Glutamatergic neuron (in vitro differentiated cells): Measurements from ENCODE around the gene ARHGAP29. TPM values are rescaled to one million over a fixed set of nuclear protein-coding genes. Genes with fewer than 3 reads are reported as not detected.

ENCODE experiments used
- DNase-seq: peaks from one replicate; pipeline ENCODE4 v3.0.0; 2022
- H3K27ac Mint-ChIP-seq: one replicate; pipeline ENCODE4 v1.8.0; 2020; ENCODE audit warnings: mild to moderate bottlenecking, mixed read lengths, inconsistent platforms; ENCODE audit not compliant: unreplicated experiment
- H3K27me3 Mint-ChIP-seq: one replicate; pipeline ENCODE4 v1.8.0; 2020; ENCODE audit warnings: mild to moderate bottlenecking, moderate library complexity, mixed read lengths, inconsistent platforms; ENCODE audit not compliant: unreplicated experiment
- H3K36me3 Mint-ChIP-seq: one replicate; pipeline ENCODE4 v1.8.0; 2020; ENCODE audit warnings: mild to moderate bottlenecking, mixed read lengths, inconsistent platforms; ENCODE audit not compliant: unreplicated experiment
- H3K4me1 Mint-ChIP-seq: one replicate; pipeline ENCODE4 v1.8.0; 2020; ENCODE audit warnings: mild to moderate bottlenecking, low read depth, mixed read lengths, inconsistent platforms; ENCODE audit not compliant: unreplicated experiment
- H3K4me3 Mint-ChIP-seq: one replicate; pipeline ENCODE4 v1.8.0; 2020; ENCODE audit warnings: mild to moderate bottlenecking, mixed read lengths, inconsistent platforms; ENCODE audit not compliant: unreplicated experiment
- H3K9me3 Mint-ChIP-seq: one replicate; pipeline ENCODE4 v1.8.0; 2020; ENCODE audit warnings: mild to moderate bottlenecking, moderate library complexity, mixed read lengths, inconsistent platforms; ENCODE audit not compliant: unreplicated experiment
- CTCF ChIP-seq: fragments of 200-600 bp; sonication (generic); IDR thresholded peaks from one replicate; pipeline ENCODE4 v1.5.0; 2021; ENCODE audit not compliant: partially characterized antibody, unreplicated experiment
- total RNA-seq: library from RNA; stranded (reverse); fragmentation: NEBNext Ultra II Directional; extraction: Animal tissue kit (Norgen Biotek cat#: 25700); gene quantifications from one replicate; pipeline ENCODE4 v1.2.1, GENCODE V29; 2021; ENCODE audit not compliant: unreplicated experiment

Gene ARHGAP29
- total RNA-seq, 1 donor from 2014 or later: 1.1 TPM

DNA sequence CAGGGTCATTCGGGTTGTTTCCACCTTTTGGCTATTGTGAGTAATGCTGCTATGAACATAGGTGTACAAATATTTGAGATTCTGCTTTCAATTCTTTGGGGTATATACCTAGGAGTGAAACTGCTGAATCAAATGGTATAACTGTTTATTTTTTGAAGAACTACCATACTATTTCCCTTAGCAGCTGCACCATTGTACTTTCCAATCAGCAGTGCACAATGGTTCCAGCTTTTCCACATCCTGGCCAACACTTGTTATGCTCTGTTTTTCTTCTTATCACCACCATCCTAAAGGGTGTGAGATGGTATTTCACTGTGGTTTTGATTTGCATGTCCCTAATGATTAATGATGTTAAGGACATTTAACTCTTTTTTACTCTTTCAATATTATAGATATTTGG, 112.8 kb downstream of the ARHGAP29 start:
- Mint-ChIP-seq H3K4me1 (peaks cover 3% of the 10 kb centered on the region), H3K36me3 (no peaks in the 10 kb centered on the region), H3K9me3 (no peaks in the 10 kb centered on the region), H3K4me3 (no peak overlapping the region), H3K27ac (no peak overlapping the region), H3K27me3 (peaks cover 1% of the 10 kb centered on the region)
- no peak for DNase-seq
- TF ChIP-seq CTCF: no peak

- no peaks in the 10 kb centered on the region for H3K36me3 Mint-ChIP-seq
- no peak overlapping the region for H3K4me3 Mint-ChIP-seq
These were observed 115.0 kb downstream of the ARHGAP29 start for GRCh38 chr1:94122201-94122970.

More at GRCh38 chr1:94122201-94122970, 115.0 kb downstream of the ARHGAP29 start:
- peaks cover 3% of the 10 kb centered on the region for H3K4me1 Mint-ChIP-seq
- TF ChIP-seq CTCF: no peak
- no peaks in the 10 kb centered on the region for H3K9me3 Mint-ChIP-seq
- no peak overlapping the region for H3K27ac Mint-ChIP-seq
- H3K27me3 Mint-ChIP-seq: peaks cover 4% of the 10 kb centered on the region
- no peak for DNase-seq

Other genes with a start within 250 kb of the ARHGAP29 start
- 0.61 TPM for gene ABCA4, start 116.4 kb downstream of the ARHGAP29 start, total RNA-seq
- gene ABCD3, start 180.8 kb upstream of the ARHGAP29 start, total RNA-seq: 26.0 TPM